Measurements from ENCODE around the gene ANKRD45. TPM values are rescaled to one million over a fixed set of nuclear protein-coding genes. Genes with fewer than 3 reads are reported as not detected.

ANKRD45 gene
- total RNA-seq, 4 donors from 2014 or later, result 0.33 TPM; not detected in 3

DNA sequence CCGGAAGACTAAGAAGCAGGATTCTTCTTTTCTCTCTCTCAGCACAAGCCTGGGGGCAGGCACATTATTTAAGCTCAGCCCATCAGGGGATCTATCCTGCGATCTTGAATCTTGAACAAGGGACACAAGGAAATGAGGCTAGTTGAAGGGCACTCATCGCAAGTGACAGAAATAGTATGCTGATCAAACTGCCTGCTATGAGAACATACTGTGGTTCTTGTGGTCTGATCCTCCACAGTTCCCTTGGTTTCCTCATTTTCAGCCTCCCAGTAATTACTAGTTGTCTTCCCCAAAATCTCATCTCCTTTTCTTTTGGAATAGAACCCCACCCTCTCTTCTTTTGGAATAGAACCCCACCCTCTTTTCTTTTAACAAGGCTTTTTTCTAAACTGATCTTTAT is 6.5 kb downstream of the ANKRD45 start:
- intact Hi-C loops (cut with DNase I), result no loop called here
- Histone ChIP-seq H3K9me3 (no peaks in the 10 kb centered on the region), H3K27ac (replicated peaks in 1 of 4) (no peak overlapping the region), H3K4me1 (no peaks in the 10 kb centered on the region), H3K27me3 (no peaks in the 10 kb centered on the region), H3K36me3 (no peaks in the 10 kb centered on the region), H3K4me3 (no peak overlapping the region)
- TF ChIP-seq POLR2AphosphoS5 (IDR thresholded peaks at IDR 0.05) (no peak), EP300 (IDR thresholded peaks at IDR 0.05) (no peak), POLR2A (IDR thresholded peaks at IDR 0.05; ENCODE audit: low read depth) (no peak)
- TF ChIP-seq, protein P1, sequence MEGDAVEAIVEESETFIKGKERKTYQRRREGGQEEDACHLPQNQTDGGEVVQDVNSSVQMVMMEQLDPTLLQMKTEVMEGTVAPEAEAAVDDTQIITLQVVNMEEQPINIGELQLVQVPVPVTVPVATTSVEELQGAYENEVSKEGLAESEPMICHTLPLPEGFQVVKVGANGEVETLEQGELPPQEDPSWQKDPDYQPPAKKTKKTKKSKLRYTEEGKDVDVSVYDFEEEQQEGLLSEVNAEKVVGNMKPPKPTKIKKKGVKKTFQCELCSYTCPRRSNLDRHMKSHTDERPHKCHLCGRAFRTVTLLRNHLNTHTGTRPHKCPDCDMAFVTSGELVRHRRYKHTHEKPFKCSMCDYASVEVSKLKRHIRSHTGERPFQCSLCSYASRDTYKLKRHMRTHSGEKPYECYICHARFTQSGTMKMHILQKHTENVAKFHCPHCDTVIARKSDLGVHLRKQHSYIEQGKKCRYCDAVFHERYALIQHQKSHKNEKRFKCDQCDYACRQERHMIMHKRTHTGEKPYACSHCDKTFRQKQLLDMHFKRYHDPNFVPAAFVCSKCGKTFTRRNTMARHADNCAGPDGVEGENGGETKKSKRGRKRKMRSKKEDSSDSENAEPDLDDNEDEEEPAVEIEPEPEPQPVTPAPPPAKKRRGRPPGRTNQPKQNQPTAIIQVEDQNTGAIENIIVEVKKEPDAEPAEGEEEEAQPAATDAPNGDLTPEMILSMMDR (IDR thresholded peaks at IDR 0.05), result no peak
- WGBS, result 87% methylated on average over 3 of the region's 3 CpGs
- no peak for DNase-seq (ENCODE audit: extremely low spot score)

DNA sequence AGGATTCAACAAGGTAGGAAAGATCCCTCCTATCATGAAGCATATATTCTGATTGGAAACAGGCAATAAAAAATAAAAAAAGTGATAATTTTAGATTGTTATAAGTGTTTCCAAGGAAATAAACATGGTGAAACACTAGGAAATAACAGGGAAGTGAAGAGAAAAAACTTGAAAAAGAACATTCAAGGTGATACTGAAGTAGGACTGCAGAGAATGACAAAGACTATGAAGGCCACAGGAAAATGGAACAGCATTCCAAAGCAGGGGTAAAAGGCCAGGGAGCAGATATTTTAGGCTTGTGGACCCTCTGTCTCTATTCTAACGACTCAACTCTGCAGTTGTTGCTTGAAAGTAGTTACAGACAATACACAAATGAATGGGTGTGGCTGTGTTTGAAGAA is 7.9 kb downstream of the ANKRD45 start:
- Histone ChIP-seq H3K4me1 (no peaks in the 10 kb centered on the region), H3K27ac (replicated peaks in 1 of 4) (no peak overlapping the region), H3K9me3 (no peaks in the 10 kb centered on the region), H3K36me3 (no peaks in the 10 kb centered on the region), H3K27me3 (no peaks in the 10 kb centered on the region), H3K4me3 (no peak overlapping the region)
- no peak for TF ChIP-seq POLR2AphosphoS5 (IDR thresholded peaks at IDR 0.05)
- TF ChIP-seq, protein P1 (IDR thresholded peaks at IDR 0.05), result no peak
- no peak for TF ChIP-seq EP300 (IDR thresholded peaks at IDR 0.05)
- no peak for TF ChIP-seq POLR2A (IDR thresholded peaks at IDR 0.05; ENCODE audit: low read depth)
- 26% methylated on average over 1 of the region's 1 CpG for WGBS
- intact Hi-C loops (cut with DNase I), result no loop called here
- no peak for DNase-seq (ENCODE audit: extremely low spot score)

DNA sequence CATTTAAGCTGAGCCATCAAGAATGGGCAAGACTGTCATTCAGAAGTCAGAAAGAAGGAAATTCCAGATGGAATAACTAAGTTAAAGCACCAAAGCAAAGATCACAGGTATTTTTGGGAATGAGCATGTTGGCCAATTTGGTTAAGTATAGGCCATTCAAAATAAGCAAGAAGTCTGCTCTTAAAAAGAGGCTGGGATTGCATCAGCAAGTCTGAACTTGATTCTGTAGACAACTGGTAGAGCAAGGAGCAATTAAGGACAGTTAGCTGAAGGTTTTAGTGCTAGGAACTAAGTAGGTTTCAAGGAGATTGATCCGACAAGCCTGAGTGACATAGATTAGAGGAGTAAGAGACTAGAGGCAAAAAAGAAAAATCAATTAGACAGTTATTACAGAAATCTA is 8.4 kb downstream of the ANKRD45 start:
- H3K4me1 ChIP-seq, result no peaks in the 10 kb centered on the region
- H3K4me3 ChIP-seq, result no peak overlapping the region
- 97% methylated on average over 1 of the region's 1 CpG for WGBS
- no peak overlapping the region for H3K27ac ChIP-seq (replicated peaks in 1 of 4)
- intact Hi-C loops (cut with DNase I), result no loop called here
- no peaks in the 10 kb centered on the region for H3K36me3 ChIP-seq
- TF ChIP-seq POLR2A (IDR thresholded peaks at IDR 0.05; ENCODE audit: low read depth), result no peak
- TF ChIP-seq EP300 (IDR thresholded peaks at IDR 0.05), result no peak
- TF ChIP-seq, protein P1 (IDR thresholded peaks at IDR 0.05), result no peak
- TF ChIP-seq POLR2AphosphoS5 (IDR thresholded peaks at IDR 0.05), result no peak
- no peaks in the 10 kb centered on the region for H3K9me3 ChIP-seq
- no peak for DNase-seq (ENCODE audit: extremely low spot score)
- H3K27me3 ChIP-seq, result no peaks in the 10 kb centered on the region

DNA sequence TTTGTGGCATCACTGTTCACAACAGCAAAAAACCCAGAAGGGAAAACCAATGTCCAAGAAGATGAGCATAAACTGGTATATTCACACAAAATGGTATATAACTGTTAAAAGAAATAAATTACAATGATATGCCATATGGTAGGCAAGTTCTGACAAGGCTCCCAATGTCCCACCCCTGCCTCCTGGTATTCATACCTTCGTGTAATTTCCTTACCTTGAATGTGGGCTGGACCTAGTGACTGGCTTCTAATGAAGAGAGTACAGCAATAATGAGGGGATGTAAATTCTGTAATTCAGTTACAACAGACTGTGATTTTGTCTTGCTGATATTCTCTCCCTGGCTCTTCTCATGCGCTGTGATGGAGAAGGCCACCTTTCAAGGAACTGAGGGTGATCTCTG is 9.3 kb downstream of the ANKRD45 start:
- intact Hi-C loops (cut with DNase I), result no loop called here
- WGBS, result 81% methylated on average over 2 of the region's 2 CpGs
- Histone ChIP-seq H3K9me3 (peaks cover 0 to 8% (median 6%) of the 10 kb centered on the region in 4 donors), H3K36me3 (no peaks in the 10 kb centered on the region), H3K27me3 (no peaks in the 10 kb centered on the region), H3K4me1 (no peaks in the 10 kb centered on the region), H3K4me3 (no peak overlapping the region), H3K27ac (replicated peaks in 1 of 4) (no peak overlapping the region)
- no peak for DNase-seq (ENCODE audit: extremely low spot score)
- TF ChIP-seq, protein P1 (IDR thresholded peaks at IDR 0.05), result no peak
- TF ChIP-seq POLR2A (IDR thresholded peaks at IDR 0.05; ENCODE audit: low read depth), result no peak
- no peak for TF ChIP-seq POLR2AphosphoS5 (IDR thresholded peaks at IDR 0.05)
- no peak for TF ChIP-seq EP300 (IDR thresholded peaks at IDR 0.05)

DNA sequence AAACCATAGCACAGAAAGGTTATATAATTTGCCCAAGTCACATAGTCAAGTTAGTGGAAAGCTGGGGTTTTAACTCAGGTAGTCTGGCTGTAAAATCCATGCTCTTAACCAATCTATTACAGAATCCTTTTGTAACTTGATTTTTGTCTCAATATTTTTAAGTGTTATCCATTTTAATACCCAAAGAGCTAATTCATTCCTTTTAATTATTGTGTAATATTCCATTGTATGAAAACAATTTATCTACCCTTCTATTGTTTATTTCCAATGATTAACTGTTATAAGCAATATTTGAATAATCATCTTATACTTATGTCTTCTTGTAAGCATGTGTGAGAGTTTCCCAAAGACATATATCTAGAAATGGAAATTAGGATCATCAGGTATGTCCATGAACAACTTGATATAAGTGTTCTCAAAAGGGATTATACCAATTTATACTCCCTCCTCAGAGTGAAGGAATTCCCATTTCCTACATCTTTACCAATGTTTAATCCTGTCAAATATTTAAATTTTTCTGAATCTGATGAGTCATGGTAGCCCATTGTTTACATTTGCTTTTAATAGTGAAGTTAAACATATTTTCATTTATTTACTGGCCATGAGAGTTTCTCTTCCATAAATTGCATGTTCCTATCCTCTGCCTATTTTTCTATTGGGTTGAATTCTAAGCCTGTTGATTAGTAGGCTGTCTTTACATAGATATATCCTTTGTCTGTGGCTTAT is 20.6 kb downstream of the ANKRD45 start:
- H3K27me3 ChIP-seq, result no peaks in the 10 kb centered on the region
- H3K27ac ChIP-seq (replicated peaks in 1 of 4), result no peak overlapping the region
- TF ChIP-seq POLR2AphosphoS5 (IDR thresholded peaks at IDR 0.05) (no peak), POLR2A (IDR thresholded peaks at IDR 0.05; ENCODE audit: low read depth) (no peak), EP300 (IDR thresholded peaks at IDR 0.05) (no peak)
- TF ChIP-seq, protein P1 (IDR thresholded peaks at IDR 0.05), result no peak
- H3K4me1 ChIP-seq, result no peaks in the 10 kb centered on the region
- no peak overlapping the region for H3K4me3 ChIP-seq
- intact Hi-C loops (cut with DNase I), result no loop called here
- H3K9me3 ChIP-seq, result peaks cover 0 to 4% (median 0%) of the 10 kb centered on the region in 4 donors
- no peaks in the 10 kb centered on the region for H3K36me3 ChIP-seq
- DNase-seq (ENCODE audit: extremely low spot score), result no peak
